GM19239 (cell line): Measurements from ENCODE around the gene NFIB.

Experiments used
- DNase-seq: peaks from one replicate; pipeline ENCODE4 v3.0.0; 2011; ENCODE audit warnings: low spot score; ENCODE audit not compliant: insufficient read length
- FAIRE-seq: peaks from 2 replicates; lab custom pipeline; 2011; peaks lifted over from hg19 to GRCh38; lab: Jason Lieb, UNC

NFIB gene

DNA sequence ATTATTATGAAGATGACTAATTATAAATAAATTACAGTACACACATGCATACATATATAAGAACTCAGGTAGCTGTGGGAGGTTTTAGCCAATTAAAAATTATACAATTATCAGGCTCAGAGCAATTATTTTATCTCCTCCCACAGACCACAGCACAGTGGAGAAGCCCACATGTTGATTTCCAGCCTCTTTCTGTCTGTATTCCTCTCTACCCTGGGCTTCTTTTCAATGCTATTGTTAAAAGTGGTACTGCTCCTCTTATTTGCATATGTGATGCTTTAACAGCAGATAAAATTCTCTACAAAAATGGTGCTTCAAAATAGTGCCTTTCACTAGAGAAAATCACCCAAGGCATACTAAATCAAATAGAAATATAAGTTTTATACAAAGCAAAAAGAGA lies 218.7 kb downstream of the NFIB start:
- DNase-seq (no peak), FAIRE-seq (no peak)

DNA sequence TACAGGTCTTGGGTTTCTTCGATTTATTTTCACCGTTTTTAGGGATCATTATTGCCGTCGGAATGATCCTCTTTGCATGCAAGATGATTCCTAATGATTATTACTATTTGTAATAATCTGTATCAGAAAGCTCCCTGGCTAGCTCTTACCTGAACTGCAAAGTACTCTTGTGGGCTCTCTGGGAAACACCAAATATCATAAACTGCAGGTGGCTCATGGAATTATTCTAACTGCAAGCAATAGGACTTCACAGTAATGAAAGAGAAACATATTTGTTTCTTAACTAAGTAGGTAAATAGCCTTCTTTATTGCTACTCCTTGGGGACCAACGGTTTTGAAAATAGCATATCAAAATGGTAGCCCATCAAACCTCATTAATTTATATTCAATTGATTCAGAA lies 219.4 kb downstream of the NFIB start:
- DNase-seq (no peak), FAIRE-seq (no peak)

DNA sequence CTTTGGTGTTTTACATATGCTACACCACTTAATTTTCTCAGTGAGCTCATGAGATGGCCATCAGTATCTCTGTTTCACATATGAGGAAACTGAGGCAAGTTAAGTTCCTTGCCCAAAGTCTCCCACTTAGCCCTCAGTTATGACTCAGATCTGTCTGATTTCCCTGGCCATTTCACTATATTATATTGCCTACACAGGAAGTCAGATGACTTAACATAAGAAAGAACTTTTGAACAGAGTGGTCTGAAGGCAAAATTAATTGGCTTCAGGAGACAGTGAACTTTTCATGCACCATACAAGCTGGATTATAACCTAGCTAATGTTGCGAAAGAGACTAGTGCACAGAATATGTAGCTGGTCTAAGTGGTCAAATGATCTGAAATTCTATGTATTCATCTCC lies 221.6 kb downstream of the NFIB start:
- DNase-seq (no peak), FAIRE-seq (no peak)

DNA sequence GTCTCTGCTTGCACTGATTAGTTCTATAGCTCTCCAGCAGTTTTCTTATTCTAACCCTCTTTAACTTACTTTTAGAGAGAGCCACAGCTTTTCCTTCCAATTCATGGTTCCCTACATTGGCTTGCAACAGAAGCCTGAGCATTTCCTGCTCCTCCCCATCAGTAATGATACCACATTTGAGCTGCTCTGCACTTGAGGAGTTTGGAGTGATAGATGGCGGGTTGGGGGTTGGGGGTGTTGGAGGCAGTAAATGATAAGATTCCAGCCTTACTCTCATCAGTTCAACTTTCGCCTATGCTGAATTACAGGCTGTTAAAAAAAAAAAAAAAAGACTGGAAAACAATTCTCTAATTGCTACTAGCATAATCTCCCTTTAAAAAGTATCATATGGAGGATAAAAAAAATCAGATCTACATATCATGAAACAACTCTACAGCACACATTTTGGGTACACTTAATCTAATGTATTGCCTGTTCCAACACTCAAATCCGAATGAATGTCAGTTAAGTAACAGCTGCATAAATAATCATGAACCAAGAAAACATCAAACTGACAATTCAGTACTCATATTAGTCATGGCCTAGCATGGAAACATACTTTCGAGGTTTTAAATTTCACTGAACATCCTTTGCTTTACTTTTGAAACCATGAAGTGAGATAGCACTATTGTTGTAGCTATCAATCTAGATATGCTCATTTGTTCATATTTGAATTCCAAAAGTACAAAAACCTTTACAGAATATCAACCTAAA lies 224.7 kb downstream of the NFIB start:
- FAIRE-seq, result no peak

DNA sequence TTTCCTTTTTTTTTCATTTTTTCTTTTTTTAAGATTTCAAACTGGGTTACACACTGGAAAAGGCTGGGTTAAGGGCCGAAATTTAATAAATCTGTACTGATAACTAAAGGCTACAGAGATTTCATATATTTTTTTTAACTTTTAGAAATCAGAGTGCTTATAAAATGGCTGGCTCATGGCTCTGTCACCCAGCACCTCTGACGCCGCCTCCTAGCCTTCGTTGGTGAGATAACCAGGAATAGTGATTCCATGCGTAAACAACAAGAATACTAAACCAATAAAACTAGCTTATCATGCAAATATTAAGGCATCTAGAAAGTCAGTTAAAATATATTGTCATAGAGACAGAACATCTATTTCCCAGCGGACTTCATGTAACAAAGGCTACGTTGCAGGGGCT lies 226.4 kb downstream of the NFIB start:
- no peak for DNase-seq

More for the DNA sequence above, 224.7 kb downstream of the NFIB start:
- DNase-seq, result no peak

DNA sequence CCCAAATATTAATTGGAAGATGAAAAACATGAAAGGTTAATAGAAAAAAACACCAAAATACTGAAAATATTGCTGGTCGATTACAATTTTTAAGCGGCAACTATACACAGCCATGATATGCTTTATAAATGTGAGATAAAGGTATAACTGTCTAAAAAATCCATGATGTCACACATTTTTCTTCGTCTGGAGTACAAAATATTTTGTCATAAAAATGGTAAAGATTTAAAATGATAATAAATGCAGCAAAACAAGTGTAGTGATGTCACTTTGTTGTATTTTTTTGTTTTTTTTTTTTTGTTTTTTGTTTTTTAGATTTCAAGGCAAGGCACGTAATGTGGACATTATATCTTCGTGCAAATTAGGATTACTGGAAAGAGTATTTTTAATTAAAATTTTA lies 227.4 kb downstream of the NFIB start:
- DNase-seq, result no peak
- FAIRE-seq, result no peak

More for the DNA sequence above, 226.4 kb downstream of the NFIB start:
- FAIRE-seq, result no peak

DNA sequence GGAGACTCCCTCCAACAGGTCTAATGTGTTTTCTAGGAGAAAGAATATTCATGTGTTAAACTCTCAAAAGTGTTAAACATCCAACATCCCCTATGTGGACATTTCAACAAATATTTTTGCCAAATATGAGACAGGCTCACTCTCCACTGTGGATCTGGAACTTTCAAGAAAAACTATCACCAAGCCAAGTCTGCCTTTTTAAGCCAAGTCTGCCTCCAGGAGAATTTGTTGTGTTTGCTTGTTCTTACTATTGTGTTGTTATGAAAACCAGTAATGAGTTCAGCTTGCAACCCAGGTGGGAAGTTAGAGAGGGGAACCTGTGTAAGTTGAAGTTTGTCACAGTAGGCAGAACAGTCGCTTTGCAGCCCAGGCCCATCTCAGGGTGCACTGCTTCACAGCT lies 228.1 kb downstream of the NFIB start:
- DNase-seq (no peak), FAIRE-seq (no peak)

DNA sequence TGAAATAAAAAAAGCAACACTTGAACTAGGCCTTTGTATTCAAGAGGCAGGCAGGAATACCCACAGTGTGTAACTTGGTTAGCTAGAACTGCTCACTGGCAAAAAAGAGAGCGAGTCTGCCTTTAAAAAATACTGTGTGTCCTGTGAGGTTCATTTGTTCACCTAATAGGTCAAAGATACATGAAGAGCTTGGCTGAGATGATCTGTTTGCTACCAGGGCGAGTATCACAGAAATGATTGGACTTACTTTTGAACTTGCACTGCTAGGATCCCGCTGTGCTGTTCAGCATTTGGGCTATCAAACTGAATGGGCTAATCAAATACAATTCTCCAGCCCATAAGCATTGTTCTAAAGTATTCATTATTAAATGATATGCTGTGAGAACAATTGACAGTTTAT lies 229.1 kb downstream of the NFIB start:
- DNase-seq (no peak), FAIRE-seq (no peak)

DNA sequence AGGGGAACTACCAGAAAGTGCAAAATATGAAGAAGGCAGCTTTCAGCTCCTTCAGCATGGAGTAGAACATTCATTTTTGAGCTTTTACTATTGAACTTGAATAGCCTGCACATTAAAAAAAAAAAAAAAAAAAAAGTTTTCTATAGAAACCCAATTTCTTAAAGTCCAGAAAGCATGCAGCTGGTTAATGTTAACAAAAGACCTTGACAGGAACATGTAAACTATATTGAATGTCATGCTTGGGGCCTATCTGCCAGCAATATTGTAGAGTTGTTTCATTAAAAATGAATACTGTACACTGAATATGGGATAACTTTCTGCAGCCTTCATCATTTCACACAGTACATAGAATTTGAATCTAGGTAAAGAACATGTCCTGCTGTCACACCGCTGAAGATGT lies 230.6 kb downstream of the NFIB start:
- no peak for DNase-seq
- no peak for FAIRE-seq

DNA sequence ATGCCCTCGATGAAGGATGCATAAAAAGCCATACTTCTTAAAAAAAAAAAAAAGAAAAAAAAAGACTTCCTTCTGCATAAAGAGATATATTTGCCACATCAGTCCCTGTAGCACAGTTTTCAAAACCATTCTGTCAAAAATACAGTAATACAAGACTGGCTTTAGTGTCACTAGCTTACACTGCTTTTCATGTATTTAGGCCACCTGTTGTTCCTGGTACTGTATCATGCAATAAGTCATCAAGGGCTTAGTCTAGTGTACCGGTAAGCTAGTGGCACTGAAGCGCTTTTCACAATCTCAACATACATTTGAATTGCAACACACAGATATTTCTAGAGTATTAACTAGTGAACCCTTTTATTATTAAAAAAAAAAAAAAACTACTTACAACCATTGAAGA lies 231.2 kb downstream of the NFIB start:
- DNase-seq (no peak), FAIRE-seq (no peak)

DNA sequence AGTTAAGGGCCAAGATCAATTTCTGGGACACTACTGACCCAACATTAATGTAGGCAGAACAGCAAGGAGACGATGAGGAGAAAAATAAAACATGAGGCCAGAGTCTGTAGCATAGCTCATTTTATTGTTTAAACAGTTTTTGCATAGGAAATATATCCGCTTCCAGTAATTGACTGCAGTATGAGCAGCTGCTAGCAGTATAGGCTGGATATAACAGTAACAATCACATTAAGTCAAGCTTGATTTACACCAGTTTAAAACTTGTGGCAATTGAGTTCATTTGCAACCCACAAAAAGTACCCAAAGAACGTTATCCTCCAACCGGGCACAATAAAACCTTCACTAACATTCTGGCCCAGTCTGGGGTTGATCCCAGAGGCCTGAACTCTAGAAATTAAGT lies 232.2 kb downstream of the NFIB start:
- FAIRE-seq (no peak), DNase-seq (no peak)

DNA sequence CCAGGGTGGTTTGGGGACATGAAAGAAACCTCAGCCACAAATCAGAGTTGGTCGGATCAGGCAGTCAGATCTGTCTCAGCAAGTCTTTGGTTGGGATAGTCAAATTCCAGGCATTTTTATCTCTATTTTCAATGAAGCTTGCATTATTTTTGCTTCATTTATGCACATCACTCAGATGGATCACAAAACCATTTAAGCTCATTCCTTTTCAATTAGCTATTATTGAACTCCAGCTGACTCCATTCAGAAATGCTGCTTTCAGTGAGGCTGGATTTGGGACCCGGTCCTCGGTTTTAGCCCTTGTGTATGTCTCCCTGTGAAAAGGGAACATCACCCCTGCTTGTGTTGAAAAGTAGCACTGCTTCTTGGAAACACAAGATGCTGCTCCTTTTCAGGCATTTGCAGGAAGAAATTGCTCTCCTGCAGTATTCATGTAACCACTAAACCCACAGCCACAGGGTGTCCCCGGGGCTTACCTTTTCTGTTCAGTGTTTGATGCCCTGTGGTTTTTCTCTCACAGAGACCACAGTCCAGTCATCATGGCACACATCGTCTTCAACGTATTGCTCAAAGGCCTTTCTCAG lies 232.9 kb downstream of the NFIB start:
- no peak for DNase-seq

DNA sequence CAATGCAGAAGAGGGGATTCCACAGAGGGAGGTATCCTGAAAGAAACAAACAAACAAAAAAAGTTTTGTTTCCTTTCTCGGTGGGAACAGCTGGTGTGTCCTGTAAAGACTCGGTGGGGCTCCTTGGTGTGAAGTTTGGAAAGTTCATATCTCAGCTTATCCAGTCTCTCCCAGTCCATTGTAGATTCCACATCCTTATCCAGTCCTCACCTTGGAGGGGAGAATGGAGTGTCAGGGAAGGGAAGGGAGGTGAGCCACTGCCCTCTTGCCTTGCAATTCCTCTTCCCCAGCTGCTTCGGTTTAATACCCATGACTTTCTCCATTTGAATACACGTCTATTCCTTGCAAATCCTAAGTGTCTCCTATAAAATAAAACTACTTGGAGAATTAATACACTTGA lies 234.5 kb downstream of the NFIB start:
- FAIRE-seq (no peak), DNase-seq (no peak)

More for the DNA sequence above, 232.9 kb downstream of the NFIB start:
- FAIRE-seq, result no peak

DNA sequence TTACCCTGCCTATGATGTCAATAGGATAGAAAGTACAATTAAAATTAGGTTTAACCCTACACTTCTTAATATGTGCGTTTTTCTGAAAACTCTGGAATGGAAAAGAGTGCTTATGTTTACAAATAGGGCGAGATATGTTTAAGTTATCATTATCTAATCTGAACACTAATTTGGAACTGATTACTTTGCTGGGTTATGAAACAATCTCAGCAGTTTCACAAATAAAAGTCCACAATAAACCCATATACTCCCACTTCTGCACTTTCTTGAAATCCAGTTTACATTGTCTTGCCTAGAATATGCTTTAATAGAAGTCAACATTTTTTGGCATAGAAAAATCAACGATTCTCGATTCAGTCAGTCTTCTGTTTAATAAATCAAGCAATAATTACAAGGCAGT lies 236.3 kb downstream of the NFIB start:
- no peak for FAIRE-seq
- no peak for DNase-seq

DNA sequence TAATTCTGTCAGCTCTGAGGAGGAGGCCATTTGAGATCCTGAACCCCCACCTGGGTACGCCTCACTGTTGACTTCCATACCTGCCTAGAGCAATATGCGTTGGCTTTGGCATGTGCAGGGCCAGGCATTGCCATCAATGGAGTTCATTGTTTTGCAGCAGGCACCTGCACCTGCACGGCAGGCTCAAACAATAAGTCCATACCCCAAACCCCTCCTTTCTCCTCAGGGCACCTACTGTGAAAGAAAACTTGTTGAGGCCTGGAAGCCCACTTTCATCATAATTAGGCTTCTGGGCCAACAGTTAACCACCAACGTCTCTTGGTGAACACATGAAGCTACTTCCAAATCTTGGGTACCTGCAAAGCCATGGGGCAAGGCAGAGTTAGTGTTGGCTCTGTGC lies 238.7 kb downstream of the NFIB start:
- FAIRE-seq (no peak), DNase-seq (no peak)

DNA sequence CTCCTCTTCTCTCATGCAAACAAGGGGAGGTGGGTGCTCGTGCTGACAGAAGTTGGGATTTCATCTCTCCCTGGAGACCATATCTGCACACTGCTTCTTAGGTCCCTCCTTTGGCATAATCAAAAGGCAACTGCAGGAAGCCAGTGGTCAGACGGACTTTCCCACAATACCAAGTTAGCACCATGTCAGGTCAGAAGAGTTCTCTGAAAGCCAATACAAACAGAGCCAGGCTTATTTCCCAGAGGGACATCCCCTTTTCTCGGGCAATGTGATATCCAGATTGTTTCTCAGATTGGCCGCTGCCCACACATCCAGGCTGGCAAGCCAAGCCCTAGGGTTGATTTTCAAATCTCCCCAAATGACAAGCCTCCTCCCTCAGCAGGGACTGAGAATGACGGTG lies 241.1 kb downstream of the NFIB start:
- DNase-seq (no peak), FAIRE-seq (no peak)

DNA sequence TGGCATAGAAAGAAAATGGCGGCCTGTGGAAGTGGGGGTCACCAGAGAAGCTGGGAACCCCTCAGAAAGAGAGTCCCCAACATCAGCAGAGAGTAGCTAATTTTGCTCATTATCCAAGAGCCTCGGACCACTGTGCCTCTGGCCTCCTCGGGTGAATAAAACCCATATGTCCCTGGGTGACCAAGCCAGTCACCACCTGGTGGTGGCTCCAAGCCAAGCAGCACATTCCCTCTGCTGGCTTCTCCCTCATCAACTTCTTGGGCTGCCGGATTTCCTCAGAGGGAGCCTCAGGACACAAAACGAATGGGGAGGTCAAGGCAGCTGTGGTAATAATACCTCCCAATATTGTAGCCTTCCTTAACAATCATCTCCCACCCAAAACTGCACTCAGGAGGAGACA lies 242.5 kb downstream of the NFIB start:
- DNase-seq, result no peak
- FAIRE-seq, result no peak

DNA sequence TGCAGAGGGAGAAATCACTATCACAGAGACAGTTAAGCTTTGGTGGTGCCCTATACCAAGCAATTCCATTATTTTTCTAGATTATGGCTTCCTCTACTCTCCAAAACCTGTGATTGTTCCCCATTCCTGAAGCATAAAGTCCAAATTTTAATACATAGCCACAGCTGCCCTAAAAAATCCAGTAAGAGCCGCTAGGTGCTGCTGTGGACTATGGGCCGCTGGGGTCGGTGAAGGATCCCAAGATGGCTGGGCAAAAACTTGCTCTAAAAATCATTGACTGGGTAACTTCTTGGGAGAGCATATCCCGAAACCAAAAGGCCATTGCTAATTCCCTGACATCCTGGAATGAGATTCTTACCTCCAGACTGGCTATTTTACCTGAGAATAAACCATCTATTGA lies 245.3 kb downstream of the NFIB start:
- DNase-seq, result no peak
- no peak for FAIRE-seq

DNA sequence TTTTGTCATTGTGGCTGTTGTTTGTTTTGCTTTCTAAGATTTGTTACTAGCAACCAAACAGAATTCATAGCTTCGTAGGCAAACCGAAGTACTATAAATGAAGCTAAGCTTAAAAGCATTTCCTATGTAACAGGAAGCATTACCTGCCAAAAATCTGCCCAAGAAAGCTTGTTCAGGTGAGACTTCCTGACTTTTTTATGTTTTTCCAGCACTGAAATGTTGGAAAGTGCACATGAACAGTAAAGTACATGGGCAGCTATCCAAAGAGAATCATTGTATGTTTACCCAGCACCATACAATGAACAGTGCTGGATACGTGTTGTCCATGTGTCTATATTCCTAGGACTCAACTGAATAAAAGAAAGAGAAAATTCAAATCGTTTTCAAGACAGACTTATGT lies 247.1 kb downstream of the NFIB start:
- FAIRE-seq, result no peak
- no peak for DNase-seq

DNA sequence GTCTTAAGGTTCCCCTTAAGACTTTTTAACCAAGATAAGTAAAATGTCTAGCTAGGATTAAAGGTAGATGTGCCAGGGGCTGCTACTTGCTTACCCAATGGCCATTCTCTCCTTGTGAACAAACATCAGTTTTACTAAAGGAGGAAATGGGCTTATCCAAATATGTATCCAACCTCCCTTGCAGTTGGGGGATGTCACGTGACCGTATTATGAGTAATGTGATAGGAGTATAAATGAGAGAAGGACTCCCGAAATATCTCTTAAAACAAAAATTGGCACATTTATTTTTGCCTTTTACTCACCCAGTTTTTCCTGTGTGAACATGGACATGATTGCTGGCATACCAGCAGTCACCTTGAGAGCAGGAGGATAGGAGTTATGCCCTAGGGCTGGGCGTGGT lies 247.9 kb downstream of the NFIB start:
- no peak for DNase-seq
- FAIRE-seq, result no peak

DNA sequence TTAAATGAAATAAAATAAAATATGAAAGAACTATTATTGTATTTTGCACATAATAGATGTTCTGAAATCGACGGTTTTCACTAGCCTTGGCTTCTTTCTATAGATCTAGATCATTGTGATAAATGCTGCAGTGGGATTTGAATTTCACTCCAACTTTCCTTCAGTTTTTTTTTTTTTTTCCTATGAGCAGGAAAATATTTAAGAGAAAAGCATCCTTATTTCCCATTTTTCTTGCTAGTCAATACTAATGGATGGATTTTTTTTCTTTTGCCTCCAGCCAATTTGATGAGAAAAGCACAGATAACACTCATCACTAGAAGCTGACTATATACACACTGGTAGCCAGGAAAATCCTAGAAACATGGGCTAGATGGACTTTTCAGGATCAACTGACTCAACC lies 249.0 kb downstream of the NFIB start:
- DNase-seq (no peak), FAIRE-seq (no peak)

DNA sequence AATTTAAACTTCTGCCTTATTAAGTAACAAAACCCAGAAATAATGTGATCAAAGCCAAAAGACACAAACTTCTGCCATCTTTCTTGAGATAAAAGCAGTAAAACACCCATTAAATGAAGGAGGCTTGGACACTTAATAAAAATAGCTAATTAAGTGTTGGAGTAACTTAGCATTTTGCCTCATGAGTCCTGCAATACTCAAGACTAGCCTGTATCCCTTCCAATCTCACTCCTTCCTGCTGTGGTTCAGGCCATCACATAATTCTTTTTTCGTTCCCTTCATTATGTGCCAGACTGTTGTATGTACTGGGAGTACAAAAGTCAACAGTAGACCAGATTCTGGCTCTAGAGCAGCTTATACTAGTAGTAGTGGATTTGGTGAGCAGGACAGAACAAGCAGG lies 250.2 kb downstream of the NFIB start:
- DNase-seq (no peak), FAIRE-seq (no peak)
